ENCODE data around the gene HPS3.
A peak's percentile ranks its signal among the peaks of the same experiment; 100 is the strongest.

HPS3 gene

GRCh38 chr3:149145356-149145755, 15.9 kb downstream of the HPS3 start:
- H3K4me3 ChIP-seq (ENCODE audit: low read depth, low read length), result no peak overlapping the region
- TF ChIP-seq CTCF (IDR thresholded peaks at IDR 0.05; ENCODE audit: low read depth, low read length), result no peak
- in situ Hi-C loops (cut with HindIII; ENCODE audit: low sequenced_read_pairs), result no loop called here
- DNase-seq (ENCODE audit: low read depth, low spot score), result no peak

- no peak for DNase-seq (ENCODE audit: low read depth, low spot score)
- TF ChIP-seq CTCF (IDR thresholded peaks at IDR 0.05; ENCODE audit: low read depth, low read length), result no peak
- H3K4me3 ChIP-seq (ENCODE audit: low read depth, low read length), result no peak overlapping the region
- in situ Hi-C loops (cut with HindIII; ENCODE audit: low sequenced_read_pairs), result no loop called here
Observed at GRCh38 chr3:149145974-149146373, 16.5 kb downstream of the HPS3 start.

GRCh38 chr3:149150436-149150835, 21.0 kb downstream of the HPS3 start:
- TF ChIP-seq CTCF (IDR thresholded peaks at IDR 0.05; ENCODE audit: low read depth, low read length), result no peak
- in situ Hi-C loops (cut with HindIII; ENCODE audit: low sequenced_read_pairs), result no loop called here
- H3K4me3 ChIP-seq (ENCODE audit: low read depth, low read length), result no peak overlapping the region
- DNase-seq (ENCODE audit: low read depth, low spot score), result no peak

- no peak overlapping the region for H3K4me3 ChIP-seq (ENCODE audit: low read depth, low read length)
- peak; percentile 80 for DNase-seq (ENCODE audit: low read depth, low spot score)
- no peak for TF ChIP-seq CTCF (IDR thresholded peaks at IDR 0.05; ENCODE audit: low read depth, low read length)
- in situ Hi-C loops (cut with HindIII; ENCODE audit: low sequenced_read_pairs), result no loop called here
Observed at GRCh38 chr3:149151843-149152242, 22.4 kb downstream of the HPS3 start.

- DNase-seq (ENCODE audit: low read depth, low spot score), result peak; percentile 79
- H3K4me3 ChIP-seq (ENCODE audit: low read depth, low read length), result no peak overlapping the region
- no peak for TF ChIP-seq CTCF (IDR thresholded peaks at IDR 0.05; ENCODE audit: low read depth, low read length)
- in situ Hi-C loops (cut with HindIII; ENCODE audit: low sequenced_read_pairs), result no loop called here
Observed at GRCh38 chr3:149152420-149152819, 23.0 kb downstream of the HPS3 start.

- H3K4me3 ChIP-seq (ENCODE audit: low read depth, low read length), result no peak overlapping the region
- TF ChIP-seq CTCF (IDR thresholded peaks at IDR 0.05; ENCODE audit: low read depth, low read length), result no peak
- DNase-seq (ENCODE audit: low read depth, low spot score), result no peak
- in situ Hi-C loops (cut with HindIII; ENCODE audit: low sequenced_read_pairs), result no loop called here
Observed at GRCh38 chr3:149153402-149153801, 24.0 kb downstream of the HPS3 start.

GRCh38 chr3:149160754-149161300, 31.4 kb downstream of the HPS3 start:
- in situ Hi-C loops (cut with HindIII; ENCODE audit: low sequenced_read_pairs), result no loop called here
- H3K4me3 ChIP-seq (ENCODE audit: low read depth, low read length), result no peak overlapping the region
- no peak for TF ChIP-seq CTCF (IDR thresholded peaks at IDR 0.05; ENCODE audit: low read depth, low read length)
- no peak for DNase-seq (ENCODE audit: low read depth, low spot score)
